Glutamatergic neuron (in vitro differentiated cells): Measurements from ENCODE around the gene LHCGR. TPM values are rescaled to one million over a fixed set of nuclear protein-coding genes. Genes with fewer than 3 reads are reported as not detected.

Source experiments
- DNase-seq: peaks from one replicate; pipeline ENCODE4 v3.0.0; 2022
- H3K27ac Mint-ChIP-seq: one replicate; pipeline ENCODE4 v1.8.0; 2020; ENCODE audit warnings: mild to moderate bottlenecking, mixed read lengths, inconsistent platforms; ENCODE audit not compliant: unreplicated experiment
- H3K27me3 Mint-ChIP-seq: one replicate; pipeline ENCODE4 v1.8.0; 2020; ENCODE audit warnings: mild to moderate bottlenecking, moderate library complexity, mixed read lengths, inconsistent platforms; ENCODE audit not compliant: unreplicated experiment
- H3K36me3 Mint-ChIP-seq: one replicate; pipeline ENCODE4 v1.8.0; 2020; ENCODE audit warnings: mild to moderate bottlenecking, mixed read lengths, inconsistent platforms; ENCODE audit not compliant: unreplicated experiment
- H3K4me1 Mint-ChIP-seq: one replicate; pipeline ENCODE4 v1.8.0; 2020; ENCODE audit warnings: mild to moderate bottlenecking, low read depth, mixed read lengths, inconsistent platforms; ENCODE audit not compliant: unreplicated experiment
- H3K4me3 Mint-ChIP-seq: one replicate; pipeline ENCODE4 v1.8.0; 2020; ENCODE audit warnings: mild to moderate bottlenecking, mixed read lengths, inconsistent platforms; ENCODE audit not compliant: unreplicated experiment
- H3K9me3 Mint-ChIP-seq: one replicate; pipeline ENCODE4 v1.8.0; 2020; ENCODE audit warnings: mild to moderate bottlenecking, moderate library complexity, mixed read lengths, inconsistent platforms; ENCODE audit not compliant: unreplicated experiment
- CTCF ChIP-seq: fragments of 200-600 bp; sonication (generic); IDR thresholded peaks from one replicate; pipeline ENCODE4 v1.5.0; 2021; ENCODE audit not compliant: partially characterized antibody, unreplicated experiment
- total RNA-seq: library from RNA; stranded (reverse); fragmentation: NEBNext Ultra II Directional; extraction: Animal tissue kit (Norgen Biotek cat#: 25700); gene quantifications from one replicate; pipeline ENCODE4 v1.2.1, GENCODE V29; 2021; ENCODE audit not compliant: unreplicated experiment

The LHCGR gene
- total RNA-seq, 1 donor from 2014 or later, result not detected

GRCh38 chr2:48790407-48791170 lies 35.1 kb upstream of the LHCGR start:
- no peak overlapping the region for H3K4me3 Mint-ChIP-seq
- TF ChIP-seq CTCF, result no peak
- no peak overlapping the region for H3K27ac Mint-ChIP-seq
- peaks cover 9% of the 10 kb centered on the region for H3K4me1 Mint-ChIP-seq
- DNase-seq, result no peak
- H3K27me3 Mint-ChIP-seq, result no peaks in the 10 kb centered on the region
- peaks cover 3% of the 10 kb centered on the region for H3K9me3 Mint-ChIP-seq
- H3K36me3 Mint-ChIP-seq, result no peaks in the 10 kb centered on the region

- Mint-ChIP-seq H3K4me3 (no peak overlapping the region), H3K36me3 (no peaks in the 10 kb centered on the region), H3K27me3 (no peaks in the 10 kb centered on the region), H3K27ac (no peak overlapping the region), H3K4me1 (peaks cover 9% of the 10 kb centered on the region), H3K9me3 (peaks cover 1% of the 10 kb centered on the region)
- TF ChIP-seq CTCF, result no peak
- DNase-seq, result no peak
Measured at GRCh38 chr2:48787580-48787979, 32.1 kb upstream of the LHCGR start.

- no peak for DNase-seq
- no peak overlapping the region for H3K27ac Mint-ChIP-seq
- TF ChIP-seq CTCF, result no peak
- H3K4me1 Mint-ChIP-seq, result peaks cover 6% of the 10 kb centered on the region
- no peaks in the 10 kb centered on the region for H3K27me3 Mint-ChIP-seq
- H3K36me3 Mint-ChIP-seq, result no peaks in the 10 kb centered on the region
- H3K4me3 Mint-ChIP-seq, result no peak overlapping the region
- no peaks in the 10 kb centered on the region for H3K9me3 Mint-ChIP-seq
Measured at GRCh38 chr2:48781366-48781765, 25.8 kb upstream of the LHCGR start.

GRCh38 chr2:48779019-48779716 lies 23.6 kb upstream of the LHCGR start:
- Mint-ChIP-seq H3K9me3 (no peaks in the 10 kb centered on the region), H3K27ac (no peak overlapping the region), H3K27me3 (peaks cover 2% of the 10 kb centered on the region), H3K36me3 (no peaks in the 10 kb centered on the region), H3K4me3 (no peak overlapping the region), H3K4me1 (peaks cover 6% of the 10 kb centered on the region)
- TF ChIP-seq CTCF, result no peak
- no peak for DNase-seq

GRCh38 chr2:48774251-48774650 lies 18.7 kb upstream of the LHCGR start:
- Mint-ChIP-seq H3K27ac (no peak overlapping the region), H3K9me3 (no peaks in the 10 kb centered on the region), H3K4me1 (peaks cover under 1% of the 10 kb centered on the region), H3K4me3 (no peak overlapping the region), H3K27me3 (peaks cover 2% of the 10 kb centered on the region), H3K36me3 (no peaks in the 10 kb centered on the region)
- DNase-seq, result no peak
- no peak for TF ChIP-seq CTCF
